Choroid plexus epithelial cell (primary cell): Measurements from ENCODE around the gene HIGD1A.

ENCODE experiments used
- DNase-seq: peaks from one replicate; pipeline ENCODE4 v3.0.0-alpha.2; 2010; ENCODE audit warnings: low read depth
- H3K4me3 ChIP-seq: 2 replicates; pipeline ENCODE4 v1.5.1; 2011; ENCODE audit warnings: low read depth, mild to moderate bottlenecking, control low read depth, low read length, moderate library complexity
- CTCF ChIP-seq: conservative IDR thresholded peaks from 2 replicates; pipeline ENCODE4 v1.5.1; 2011; ENCODE audit warnings: low read depth, mild to moderate bottlenecking, control low read depth, inconsistent platforms, low read length, moderate library complexity

The HIGD1A gene

GRCh38 chr3:42756681-42757213, 47.5 kb downstream of the HIGD1A start:
- no peak for DNase-seq
- H3K4me3 ChIP-seq: no peak overlapping the region
- no peak for TF ChIP-seq CTCF

GRCh38 chr3:42755681-42756578, 48.4 kb downstream of the HIGD1A start:
- H3K4me3 ChIP-seq: no peak overlapping the region
- peak; percentile 66 for DNase-seq
- TF ChIP-seq CTCF: peak; percentile 84

- no peak overlapping the region for H3K4me3 ChIP-seq
- no peak for TF ChIP-seq CTCF
- DNase-seq: no peak
These were observed 50.5 kb downstream of the HIGD1A start for GRCh38 chr3:42753757-42754156.

GRCh38 chr3:42752961-42753360, 51.3 kb downstream of the HIGD1A start:
- TF ChIP-seq CTCF: no peak

GRCh38 chr3:42752441-42752840, 51.8 kb downstream of the HIGD1A start:
- DNase-seq: no peak
- H3K4me3 ChIP-seq: no peak overlapping the region
- TF ChIP-seq CTCF: no peak

More at GRCh38 chr3:42752961-42753360, 51.3 kb downstream of the HIGD1A start:
- no peak for DNase-seq
- no peak overlapping the region for H3K4me3 ChIP-seq

- no peak overlapping the region for H3K4me3 ChIP-seq
- TF ChIP-seq CTCF: no peak
- DNase-seq: no peak
These were observed 52.7 kb downstream of the HIGD1A start for GRCh38 chr3:42751609-42752008.
